Fibroblast of skin of left biceps (primary cell): ENCODE results near the gene LCN2.
"Not testable (repeated sequence)": the region's sequence is repeated elsewhere in the genome, so short reads cannot be mapped to it uniquely, and the experiment has no call there.

ENCODE experiments used
- DNase-seq, 2 experiments: peaks; one replicate each; pipeline ENCODE4 v3.0.0-alpha.2; 2013; ENCODE audit warnings: low read depth in 2 of 2

Gene LCN2

DNA sequence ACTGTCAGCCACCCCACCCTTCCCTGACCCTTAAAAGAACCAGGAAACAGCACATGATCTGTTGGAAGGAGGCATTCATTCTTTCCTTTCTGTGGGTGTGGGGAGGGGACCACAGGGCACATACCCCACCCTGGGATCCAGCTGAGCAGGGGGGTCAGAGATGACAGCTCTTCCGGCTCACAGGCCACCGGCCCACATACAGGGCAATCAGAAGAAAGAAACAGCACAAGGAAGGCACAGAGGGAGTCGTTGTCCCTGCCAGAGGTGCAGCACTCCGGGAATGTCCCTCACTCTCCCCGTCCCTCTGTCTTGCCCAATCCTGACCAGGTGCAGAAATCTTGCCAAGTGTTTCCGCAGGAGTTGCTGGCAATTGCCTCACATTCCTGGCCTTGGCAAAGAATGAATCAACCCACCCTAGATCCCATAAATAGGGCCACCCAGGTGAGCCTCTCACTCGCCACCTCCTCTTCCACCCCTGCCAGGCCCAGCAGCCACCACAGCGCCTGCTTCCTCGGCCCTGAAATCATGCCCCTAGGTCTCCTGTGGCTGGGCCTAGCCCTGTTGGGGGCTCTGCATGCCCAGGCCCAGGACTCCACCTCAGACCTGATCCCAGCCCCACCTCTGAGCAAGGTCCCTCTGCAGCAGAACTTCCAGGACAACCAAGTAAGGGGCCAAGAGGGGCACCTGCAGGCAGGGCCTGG is at the start of gene LCN2:
Gene LCN2, plus strand, starts transcription at position 453 of the 701 bp plus-strand sequence. Its CDS starts 73 bp downstream, at position 526.
- no peak for DNase-seq

DNA sequence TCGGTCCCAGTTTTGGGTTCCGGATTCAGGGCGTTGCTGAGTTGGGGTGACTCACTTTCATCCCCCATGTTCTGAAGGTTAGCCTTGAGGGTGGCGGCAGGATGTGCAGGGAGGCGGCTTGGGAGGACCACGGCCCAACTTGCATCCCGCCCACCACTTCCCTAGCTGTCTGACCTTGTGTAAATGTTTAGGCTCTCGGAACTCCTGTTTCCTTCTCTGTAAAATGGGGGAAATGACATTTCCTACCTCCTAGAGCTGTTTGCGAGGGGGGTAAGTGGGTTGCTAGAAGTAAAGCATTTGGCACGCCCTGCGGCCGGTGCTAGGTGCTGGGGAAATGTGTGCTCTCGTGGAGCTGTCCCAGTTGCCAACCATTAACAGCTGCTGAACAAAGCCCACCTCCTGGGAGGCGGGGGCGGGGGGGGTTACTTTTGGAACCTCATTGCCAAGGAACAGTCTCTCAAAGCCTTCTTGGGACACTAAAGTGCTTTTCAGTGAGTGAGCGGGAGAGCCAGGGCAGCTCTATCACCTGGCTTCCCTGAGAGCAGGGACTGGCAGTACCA is 49.2 kb upstream of the LCN2 start:
- DNase-seq: no peak

- DNase-seq: no peak
Measured at GRCh38 chr9:128100581-128100980, 48.7 kb upstream of the LCN2 start.

GRCh38 chr9:128101231-128101661 is 48.0 kb upstream of the LCN2 start:
- DNase-seq: no peak

- no peak for DNase-seq
Measured at GRCh38 chr9:128101690-128102089, 47.6 kb upstream of the LCN2 start.

DNA sequence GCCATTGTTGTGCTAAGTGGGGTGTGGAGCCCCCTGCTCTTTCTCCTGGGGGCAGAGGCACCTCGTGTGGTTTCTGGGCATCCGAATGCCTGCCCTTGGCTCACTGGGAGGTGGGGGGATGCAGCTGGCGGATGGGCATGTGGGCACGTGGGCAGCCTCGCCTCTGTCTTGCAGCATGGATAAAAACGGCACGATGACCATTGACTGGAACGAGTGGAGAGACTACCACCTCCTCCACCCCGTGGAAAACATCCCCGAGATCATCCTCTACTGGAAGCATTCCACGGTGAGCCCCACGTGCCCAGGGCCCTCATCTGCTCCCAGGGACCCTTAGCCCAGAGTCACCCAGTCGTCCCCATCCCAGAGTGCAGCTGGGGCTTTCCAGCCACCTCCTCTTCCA is 47.1 kb upstream of the LCN2 start:
- DNase-seq: no peak

- no peak for DNase-seq
Measured at GRCh38 chr9:128102861-128103588, 46.2 kb upstream of the LCN2 start.

- DNase-seq: no peak
Measured at GRCh38 chr9:128103589-128103962, 45.7 kb upstream of the LCN2 start.

DNA sequence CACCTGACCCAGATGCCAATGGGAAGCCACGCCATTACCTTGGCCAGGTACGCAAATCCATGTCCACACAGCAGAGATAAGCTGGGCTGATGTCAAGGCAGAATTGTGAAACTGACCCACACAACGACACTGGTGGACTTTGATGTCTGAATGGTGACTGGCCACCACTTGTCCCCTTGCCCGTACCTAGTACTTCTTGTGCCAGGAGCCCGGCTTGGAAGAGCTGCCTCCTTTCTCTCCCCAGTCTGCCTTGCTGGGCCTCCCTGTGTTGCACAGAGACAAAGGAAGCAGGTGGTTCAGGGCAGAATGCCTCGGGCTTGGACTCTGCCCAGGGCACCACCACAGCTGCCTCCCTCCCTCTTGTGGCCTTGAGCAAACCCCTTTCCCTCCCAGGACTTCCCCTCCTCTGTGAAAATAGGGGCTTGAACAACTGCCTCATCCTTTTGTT is 45.1 kb upstream of the LCN2 start:
- no peak for DNase-seq

DNA sequence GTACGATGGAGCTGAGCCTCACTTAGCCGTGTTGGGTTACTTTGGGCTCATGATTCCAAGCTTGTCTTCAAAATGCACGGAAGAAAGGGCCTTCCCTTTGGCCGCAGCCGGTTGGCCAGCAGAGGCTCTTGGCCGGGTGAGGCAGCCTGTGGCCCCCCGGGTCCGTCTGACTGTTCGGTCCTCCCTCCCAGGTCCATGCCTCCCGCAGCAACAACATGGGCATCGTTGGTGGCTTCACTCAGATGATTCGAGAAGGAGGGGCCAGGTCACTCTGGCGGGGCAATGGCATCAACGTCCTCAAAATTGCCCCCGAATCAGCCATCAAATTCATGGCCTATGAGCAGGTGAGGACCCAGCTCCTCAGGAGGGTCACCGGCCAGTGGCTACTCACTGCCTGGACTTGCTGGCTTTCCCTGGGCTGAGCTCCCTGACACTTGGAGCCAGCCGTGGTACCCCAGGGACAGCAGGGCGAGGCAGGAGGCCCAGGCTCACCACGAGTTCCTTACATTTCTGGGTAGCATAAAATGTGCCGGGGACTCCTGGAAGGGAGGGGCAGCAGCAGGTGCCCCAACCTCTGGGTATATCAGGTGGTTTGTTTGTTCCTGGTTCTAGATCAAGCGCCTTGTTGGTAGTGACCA is 43.6 kb upstream of the LCN2 start:
- no peak for DNase-seq

DNA sequence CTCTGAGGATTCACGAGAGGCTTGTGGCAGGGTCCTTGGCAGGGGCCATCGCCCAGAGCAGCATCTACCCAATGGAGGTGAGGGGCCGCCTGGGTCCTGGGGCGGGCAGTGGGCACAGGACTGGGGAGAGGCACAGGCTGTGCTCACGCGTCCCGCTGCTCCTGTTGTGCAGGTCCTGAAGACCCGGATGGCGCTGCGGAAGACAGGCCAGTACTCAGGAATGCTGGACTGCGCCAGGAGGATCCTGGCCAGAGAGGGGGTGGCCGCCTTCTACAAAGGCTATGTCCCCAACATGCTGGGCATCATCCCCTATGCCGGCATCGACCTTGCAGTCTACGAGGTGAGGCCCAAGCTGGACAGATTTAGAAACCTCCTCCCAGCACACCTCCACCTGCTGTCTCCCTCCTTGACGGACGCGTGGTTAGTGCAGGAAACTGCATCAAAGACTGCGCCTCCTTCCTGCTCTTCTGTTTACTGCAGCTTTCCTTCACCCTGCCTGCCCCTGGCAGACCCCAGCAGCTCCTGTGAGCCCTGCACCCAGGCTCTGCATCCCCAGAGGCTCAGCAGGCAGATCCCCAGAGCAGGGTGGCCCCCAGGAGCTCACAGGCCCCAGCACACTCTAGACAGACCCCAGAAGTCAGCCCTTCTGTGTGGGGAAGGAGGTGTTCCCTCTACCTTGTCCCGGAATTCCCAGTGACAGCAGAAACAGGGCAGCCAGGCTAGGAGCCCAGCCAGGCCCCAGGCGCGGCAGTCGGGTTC is 42.9 kb upstream of the LCN2 start:
- no peak for DNase-seq

DNA sequence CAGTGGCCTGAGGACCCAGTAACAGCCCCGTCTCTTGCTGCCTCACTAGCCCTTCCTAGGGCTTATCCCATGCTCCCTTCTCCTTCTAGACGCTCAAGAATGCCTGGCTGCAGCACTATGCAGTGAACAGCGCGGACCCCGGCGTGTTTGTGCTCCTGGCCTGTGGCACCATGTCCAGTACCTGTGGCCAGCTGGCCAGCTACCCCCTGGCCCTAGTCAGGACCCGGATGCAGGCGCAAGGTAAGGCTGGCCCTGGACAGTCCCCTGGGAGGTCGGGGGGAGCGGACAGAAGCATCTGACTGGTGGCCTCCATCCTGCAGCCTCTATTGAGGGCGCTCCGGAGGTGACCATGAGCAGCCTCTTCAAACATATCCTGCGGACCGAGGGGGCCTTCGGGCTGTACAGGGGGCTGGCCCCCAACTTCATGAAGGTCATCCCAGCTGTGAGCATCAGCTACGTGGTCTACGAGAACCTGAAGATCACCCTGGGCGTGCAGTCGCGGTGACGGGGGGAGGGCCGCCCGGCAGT is 42.2 kb upstream of the LCN2 start:
- DNase-seq: no peak

GRCh38 chr9:128107468-128108268 is 41.6 kb upstream of the LCN2 start:
- no peak for DNase-seq

- DNase-seq: no peak
Measured at GRCh38 chr9:128108269-128109049, 40.8 kb upstream of the LCN2 start.

- DNase-seq: no peak
Measured at GRCh38 chr9:128109050-128109709, 40.1 kb upstream of the LCN2 start.

DNA sequence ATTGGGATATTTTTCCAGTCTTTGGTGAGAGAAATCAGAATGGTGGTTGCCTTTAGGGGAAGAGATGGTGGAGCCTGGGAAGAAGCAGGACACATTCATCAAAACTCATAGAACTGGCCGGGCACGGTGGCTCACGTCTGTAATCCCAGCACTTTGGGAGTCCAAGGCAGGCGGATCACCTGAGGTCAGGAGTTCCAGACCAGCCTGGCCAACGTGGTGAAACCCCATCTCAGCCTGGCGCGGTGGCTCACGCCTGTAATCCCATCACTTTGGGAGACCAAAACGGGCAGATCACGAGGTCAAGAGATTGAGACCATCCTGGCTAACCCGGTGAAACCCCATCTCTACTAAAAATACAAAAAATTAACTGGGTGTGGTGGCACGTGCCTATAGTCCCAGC is 37.5 kb upstream of the LCN2 start:
- DNase-seq: not testable (repeated sequence)

DNA sequence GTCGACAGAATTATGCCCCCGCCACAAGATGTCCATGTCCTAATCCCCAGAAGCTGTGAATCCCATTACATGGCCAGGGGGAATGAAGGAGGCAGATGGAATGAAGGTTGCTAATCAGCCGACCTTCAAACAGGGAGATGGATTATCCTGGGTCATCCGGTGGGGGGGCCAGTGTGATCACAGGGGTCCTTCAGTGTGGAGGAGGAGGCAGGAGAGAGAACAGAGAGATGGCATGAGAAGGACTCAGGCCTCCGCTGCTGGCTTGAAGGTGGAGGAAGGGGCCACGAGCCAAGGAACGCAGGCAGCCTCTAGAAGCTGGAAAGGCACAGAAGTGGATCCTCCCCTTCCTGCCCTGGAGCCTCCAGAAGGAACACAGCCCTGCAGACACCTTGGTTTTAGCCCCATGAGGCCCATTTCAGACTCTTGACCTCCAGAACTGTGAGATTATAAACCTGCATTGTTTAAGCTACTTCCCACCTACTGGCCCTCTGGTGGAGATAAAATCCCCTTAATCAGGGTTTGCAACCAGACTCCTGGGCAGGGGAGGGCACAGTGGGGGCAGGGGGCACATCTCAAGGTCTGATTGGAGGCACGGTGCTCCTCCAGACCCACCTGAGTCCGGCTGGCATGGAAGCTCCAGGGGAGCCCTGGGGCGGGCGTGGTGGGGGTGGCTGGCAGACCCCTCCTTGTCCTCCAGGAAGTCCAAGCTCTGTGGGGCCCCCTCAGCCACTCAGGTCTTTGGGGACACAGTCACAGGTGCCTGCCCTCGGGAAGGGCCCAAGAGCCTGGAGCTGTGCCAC is 35.5 kb upstream of the LCN2 start:
- no peak for DNase-seq
